Keratinocyte (primary cell): ENCODE results near the gene SLC12A8. TPM values are rescaled to one million over a fixed set of nuclear protein-coding genes. Genes with fewer than 3 reads are reported as not detected.

ENCODE experiments used
- DNase-seq: peaks from one replicate; pipeline ENCODE4 v3.0.0-alpha.2; 2011; ENCODE audit warnings: low read depth, missing footprints, low spot score
- FAIRE-seq: peaks from 2 replicates; lab custom pipeline; 2011; peaks lifted over from hg19 to GRCh38; lab: Jason Lieb, UNC
- H2AFZ ChIP-seq: 2 replicates; pipeline ENCODE4 v1.6.0; 2012; ENCODE audit warnings: low read length, control low read depth, inconsistent platforms; ENCODE audit not compliant: control insufficient read depth
- H3K27ac ChIP-seq: 2 replicates; pipeline ENCODE4 v1.5.1; 2011; ENCODE audit warnings: low read length; ENCODE audit not compliant: control insufficient read depth, insufficient read depth
- H3K27me3 ChIP-seq: 3 replicates; pipeline ENCODE4 v1.6.0; 2011; ENCODE audit warnings: low read length; ENCODE audit not compliant: control insufficient read depth, insufficient read depth; ENCODE audit errors: extremely low read depth
- H3K36me3 ChIP-seq, 2 experiments: 2 replicates in 1 of 2; 3 replicates in 1 of 2; pipeline ENCODE4 v1.5.1; 2011; ENCODE audit warnings: low read length in 2 of 2, mild to moderate bottlenecking in 1 of 2; ENCODE audit not compliant: control insufficient read depth in 2 of 2, insufficient read depth in 2 of 2; ENCODE audit errors: extremely low read depth in 1 of 2
- H3K4me1 ChIP-seq: 3 replicates; pipeline ENCODE4 v1.5.1; 2011; ENCODE audit warnings: low read length; ENCODE audit not compliant: control insufficient read depth, insufficient read depth; ENCODE audit errors: extremely low read depth
- H3K4me2 ChIP-seq: 3 replicates; pipeline ENCODE4 v1.6.0; 2011; ENCODE audit warnings: low read depth, low read length; ENCODE audit not compliant: control insufficient read depth, insufficient read depth; ENCODE audit errors: extremely low read depth
- H3K4me3 ChIP-seq, 3 experiments: fragments of 200-600 bp in 1 of 3; sonication (generic) in 1 of 3; 2 replicates in 2 of 3; 3 replicates in 1 of 3; pipeline ENCODE4 v1.5.1; 2011 to 2016; ENCODE audit warnings: low read length in 3 of 3, mild to moderate bottlenecking in 3 of 3, control low read depth in 2 of 3, inconsistent platforms in 1 of 3, low read depth in 1 of 3, mixed read lengths in 1 of 3, mixed run types in 1 of 3, moderate library complexity in 1 of 3; ENCODE audit not compliant: control insufficient read depth in 2 of 3, insufficient read depth in 2 of 3; ENCODE audit errors: extremely low read depth in 1 of 3
- H3K79me2 ChIP-seq: 2 replicates; pipeline ENCODE4 v1.6.0; 2012; ENCODE audit warnings: low read length; ENCODE audit not compliant: control insufficient read depth, insufficient read depth
- H3K9ac ChIP-seq: 3 replicates; pipeline ENCODE4 v1.6.0; 2011; ENCODE audit warnings: low read length; ENCODE audit not compliant: control insufficient read depth, insufficient read depth; ENCODE audit errors: extremely low read depth
- H3K9me1 ChIP-seq: 3 replicates; pipeline ENCODE4 v1.6.0; 2011; ENCODE audit warnings: low read length; ENCODE audit not compliant: control insufficient read depth, insufficient read depth; ENCODE audit errors: extremely low read depth
- H3K9me3 ChIP-seq: 2 replicates; pipeline ENCODE4 v1.5.1; 2012; ENCODE audit warnings: low read depth, low read length; ENCODE audit not compliant: control insufficient read depth
- H4K20me1 ChIP-seq: 3 replicates; pipeline ENCODE4 v1.6.0; 2011; ENCODE audit warnings: low read length; ENCODE audit not compliant: control insufficient read depth, insufficient read depth; ENCODE audit errors: extremely low read depth
- CTCF ChIP-seq, 3 experiments: IDR thresholded peaks in 1 of 3; conservative IDR thresholded peaks in 1 of 3; optimal IDR thresholded peaks in 1 of 3; 2 replicates in 2 of 3; 3 replicates in 1 of 3; pipeline versions ENCODE3 to v1.5.1; 2011; ENCODE audit warnings: low read length in 3 of 3, mild to moderate bottlenecking in 3 of 3, moderate library complexity in 2 of 3, control low read depth in 1 of 3, inconsistent platforms in 1 of 3; ENCODE audit not compliant: insufficient read depth in 2 of 3; ENCODE audit errors: extremely low read depth in 1 of 3
- EZH2 ChIP-seq: IDR thresholded peaks from one replicate; pipeline ENCODE4 v1.6.1; 2012; ENCODE audit warnings: inconsistent platforms, mild to moderate bottlenecking, low read length, moderate library complexity
- dilution Hi-C: fragments of 300-500 bp; cut with MboI; formaldehyde crosslinking; loops from one replicate; pipeline ENCODE4 v1.7.0; 2020; ENCODE audit warnings: low sequenced_read_pairs; ENCODE audit not compliant: extremely low pct_ligation_motif_present
- polyA plus RNA-seq, 5 experiments: library from polyadenylated mRNA; depleted of rRNA in 3 of 5; stranded (reverse) in 3 of 5; stranded (forward) in 1 of 5; unstranded in 1 of 5; fragments of >200 nt; gene quantifications; 1 replicate in 1 of 5; 2 replicates in 3 of 5; 3 replicates in 1 of 5; pipeline versions ENCODE4 v1.2.1 to v1.2.3, GENCODE V29; 2011 to 2012; ENCODE audit warnings: missing spikeins in 2 of 5, low read depth in 1 of 5, low replicate concordance in 1 of 5

The SLC12A8 gene
- polyA plus RNA-seq, 1 donor (not counting 4 experiments of a cell fraction or from before 2014, with no cell fraction given) = 6.9 TPM

- Histone ChIP-seq H2AFZ (no peak overlapping the region), H3K4me2 (no peak overlapping the region), H3K36me3 (peaks cover 0 to 6% of the 10 kb centered on the region in 2 experiments), H3K9me1 (no peaks in the 10 kb centered on the region), H3K9ac (no peak overlapping the region), H3K27me3 (no peaks in the 10 kb centered on the region), H4K20me1 (no peaks in the 10 kb centered on the region), H3K4me3 (no peak overlapping the region), H3K9me3 (no peaks in the 10 kb centered on the region), H3K27ac (no peak overlapping the region), H3K4me1 (peaks cover 15% of the 10 kb centered on the region), H3K79me2 (no peaks in the 10 kb centered on the region)
- DNase-seq = no peak
- no peak for FAIRE-seq
- dilution Hi-C loops = no loop called here
- no peak for TF ChIP-seq CTCF (optimal IDR thresholded peaks at IDR 0.05 in 1 of 3, IDR thresholded peaks at IDR 0.05 in 1 of 3, conservative IDR thresholded peaks at IDR 0.05 in 1 of 3; ENCODE audit: extremely low read depth in 1 of 3, insufficient read depth in 2 of 3, low read length in 3 of 3)
- TF ChIP-seq EZH2 = no peak
Observed at GRCh38 chr3:125165948-125166553, 46.5 kb downstream of the SLC12A8 start.

- no peaks in the 10 kb centered on the region for H3K9me1 ChIP-seq
- H3K79me2 ChIP-seq = no peaks in the 10 kb centered on the region
- dilution Hi-C loops = no loop called here
- peaks cover 0 to 6% of the 10 kb centered on the region in 2 experiments for H3K36me3 ChIP-seq
- FAIRE-seq (no peak), DNase-seq (no peak)
- no peaks in the 10 kb centered on the region for H3K9me3 ChIP-seq
- no peak overlapping the region for H3K4me3 ChIP-seq
- no peak overlapping the region for H3K4me2 ChIP-seq
- H3K27me3 ChIP-seq = no peaks in the 10 kb centered on the region
- peaks cover 15% of the 10 kb centered on the region for H3K4me1 ChIP-seq
- no peaks in the 10 kb centered on the region for H4K20me1 ChIP-seq
- H3K9ac ChIP-seq = no peak overlapping the region
- TF ChIP-seq EZH2 (no peak), CTCF (optimal IDR thresholded peaks at IDR 0.05 in 1 of 3, IDR thresholded peaks at IDR 0.05 in 1 of 3, conservative IDR thresholded peaks at IDR 0.05 in 1 of 3; ENCODE audit: extremely low read depth in 1 of 3, insufficient read depth in 2 of 3, low read length in 3 of 3) (peak; percentile 28 to 60 (median 51))
- H2AFZ ChIP-seq = no peak overlapping the region
- no peak overlapping the region for H3K27ac ChIP-seq
Observed at GRCh38 chr3:125165189-125165947, 47.2 kb downstream of the SLC12A8 start.
